ENCODE data around the gene CTNNA3. TPM values are rescaled to one million over a fixed set of nuclear protein-coding genes. Genes with fewer than 3 reads are reported as not detected.
"Not testable (repeated sequence)": the region's sequence is repeated elsewhere in the genome, so short reads cannot be mapped to it uniquely, and the experiment has no call there.

Gene CTNNA3
- total and polyA plus RNA-seq, 7 donors = under 0.01 to 4.6 (median 2.4) TPM; not detected in 1

DNA sequence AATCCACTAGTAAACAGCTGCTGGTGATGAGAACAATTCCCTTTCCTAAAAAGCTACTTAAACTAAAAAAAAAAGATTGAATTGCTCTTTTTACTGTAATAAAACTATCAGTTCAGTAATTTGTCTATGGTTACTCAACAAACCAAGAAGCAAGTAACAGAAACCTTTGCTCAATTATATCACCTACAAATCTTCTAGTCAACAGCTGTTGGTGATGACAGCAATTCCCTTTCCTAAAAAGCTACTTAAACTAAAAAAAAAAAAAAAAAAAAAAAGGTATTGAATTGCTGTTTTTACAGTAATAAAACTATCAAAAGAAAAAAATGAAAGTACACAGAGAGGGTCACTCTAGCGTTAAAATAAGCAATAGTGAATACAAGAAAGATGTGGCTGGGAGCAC lies 158.1 kb downstream of the CTNNA3 start:
- intact Hi-C loops (cut with DNase I) = no loop called here
- Histone ChIP-seq H3K4me3 (no peak overlapping the region), H3K27ac (no peak overlapping the region), H3K27me3 (no peaks in the 10 kb centered on the region), H3K4me1 (no peaks in the 10 kb centered on the region), H3K9me3 (no peaks in the 10 kb centered on the region), H3K36me3 (no peaks in the 10 kb centered on the region)
- no peak for DNase-seq
- WGBS, 2 donors = 13 to 61% methylated on average over 1 of the region's 1 CpG
- TF ChIP-seq POLR2AphosphoS5 (IDR thresholded peaks at IDR 0.05) (no peak), POLR2A (IDR thresholded peaks at IDR 0.05) (no peak), EP300 (IDR thresholded peaks at IDR 0.05) (no peak)
- TF ChIP-seq, protein P1, sequence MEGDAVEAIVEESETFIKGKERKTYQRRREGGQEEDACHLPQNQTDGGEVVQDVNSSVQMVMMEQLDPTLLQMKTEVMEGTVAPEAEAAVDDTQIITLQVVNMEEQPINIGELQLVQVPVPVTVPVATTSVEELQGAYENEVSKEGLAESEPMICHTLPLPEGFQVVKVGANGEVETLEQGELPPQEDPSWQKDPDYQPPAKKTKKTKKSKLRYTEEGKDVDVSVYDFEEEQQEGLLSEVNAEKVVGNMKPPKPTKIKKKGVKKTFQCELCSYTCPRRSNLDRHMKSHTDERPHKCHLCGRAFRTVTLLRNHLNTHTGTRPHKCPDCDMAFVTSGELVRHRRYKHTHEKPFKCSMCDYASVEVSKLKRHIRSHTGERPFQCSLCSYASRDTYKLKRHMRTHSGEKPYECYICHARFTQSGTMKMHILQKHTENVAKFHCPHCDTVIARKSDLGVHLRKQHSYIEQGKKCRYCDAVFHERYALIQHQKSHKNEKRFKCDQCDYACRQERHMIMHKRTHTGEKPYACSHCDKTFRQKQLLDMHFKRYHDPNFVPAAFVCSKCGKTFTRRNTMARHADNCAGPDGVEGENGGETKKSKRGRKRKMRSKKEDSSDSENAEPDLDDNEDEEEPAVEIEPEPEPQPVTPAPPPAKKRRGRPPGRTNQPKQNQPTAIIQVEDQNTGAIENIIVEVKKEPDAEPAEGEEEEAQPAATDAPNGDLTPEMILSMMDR (IDR thresholded peaks at IDR 0.05) = no peak

DNA sequence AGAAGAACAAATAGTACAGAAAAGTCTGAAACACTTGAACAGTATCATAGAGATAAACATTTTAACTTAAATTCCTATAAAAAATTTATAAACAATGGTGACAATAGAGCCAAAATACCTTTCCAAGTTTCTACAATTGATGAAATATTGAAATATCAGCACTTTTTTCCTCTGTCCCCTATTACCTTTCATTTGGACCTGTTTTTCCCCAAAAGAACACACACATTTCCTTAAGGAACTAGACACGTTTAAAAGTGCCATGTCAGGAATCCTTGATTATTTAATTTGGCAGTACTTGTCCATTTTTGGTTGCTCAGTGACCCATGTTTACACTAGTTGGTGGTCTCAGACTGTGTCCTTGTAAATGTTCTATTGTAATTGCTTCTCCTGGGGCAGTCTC lies 162.6 kb downstream of the CTNNA3 start:
- H3K27me3 ChIP-seq = no peaks in the 10 kb centered on the region
- no peaks in the 10 kb centered on the region for H3K9me3 ChIP-seq

DNA sequence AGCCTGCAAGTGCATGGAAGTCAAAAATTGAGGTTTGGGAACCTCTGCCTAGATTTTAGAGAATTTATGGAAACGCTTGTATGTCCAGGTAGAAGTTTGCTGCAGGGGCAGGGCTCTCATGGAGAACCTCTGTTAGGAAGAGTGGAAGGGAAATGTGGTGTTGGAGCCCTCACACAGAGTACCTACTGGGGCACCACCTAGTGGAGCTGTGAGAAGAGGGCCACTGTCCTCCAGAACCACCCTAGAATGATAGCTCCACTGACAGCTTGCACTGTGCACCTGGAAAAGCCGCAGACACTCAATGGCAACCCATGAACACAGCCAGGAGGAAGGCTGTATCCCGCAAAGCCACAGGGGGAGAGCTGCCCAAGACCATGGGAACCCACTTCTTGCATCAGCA lies 165.0 kb downstream of the CTNNA3 start:
- H3K9me3 ChIP-seq; H3K4me3 ChIP-seq; intact Hi-C loops (cut with DNase I); DNase-seq; H3K4me1 ChIP-seq; H3K36me3 ChIP-seq; H3K27me3 ChIP-seq; H3K27ac ChIP-seq: not testable (repeated sequence)
- 90% methylated on average over 3 of the region's 3 CpGs for WGBS, 2 donors

More for the DNA sequence above, 162.6 kb downstream of the CTNNA3 start:
- intact Hi-C loops (cut with DNase I) = no loop called here
- no peak for DNase-seq
- 14 to 37% methylated on average over 1 of the region's 1 CpG for WGBS, 2 donors
- TF ChIP-seq POLR2A (IDR thresholded peaks at IDR 0.05) (no peak), POLR2AphosphoS5 (IDR thresholded peaks at IDR 0.05) (no peak), EP300 (IDR thresholded peaks at IDR 0.05) (no peak)
- TF ChIP-seq, protein P1 (IDR thresholded peaks at IDR 0.05) = no peak
- no peak overlapping the region for H3K4me3 ChIP-seq
- H3K27ac ChIP-seq = no peak overlapping the region
- H3K4me1 ChIP-seq = no peaks in the 10 kb centered on the region
- H3K36me3 ChIP-seq = no peaks in the 10 kb centered on the region

DNA sequence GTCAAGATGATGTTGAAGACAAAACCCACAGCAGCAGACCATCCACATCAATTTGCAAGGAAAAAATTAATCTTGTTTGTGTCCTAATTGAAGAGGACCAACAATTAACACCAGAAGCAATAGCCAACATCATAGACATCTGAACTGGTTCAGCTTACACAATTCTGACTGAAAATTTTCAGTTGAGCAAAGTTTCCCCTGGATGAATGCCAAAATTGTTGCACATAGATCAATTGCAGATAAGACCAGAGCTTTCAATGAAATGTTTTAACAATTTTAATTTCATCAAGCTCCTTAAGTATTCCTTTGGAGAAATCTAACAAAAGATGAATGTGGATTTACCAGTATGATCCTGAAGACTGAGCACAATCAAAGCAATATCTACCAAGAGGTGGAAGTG lies 168.6 kb downstream of the CTNNA3 start:
- no peak for DNase-seq
- intact Hi-C loops (cut with DNase I) = no loop called here
- H3K27me3 ChIP-seq = no peaks in the 10 kb centered on the region
- H3K27ac ChIP-seq = no peak overlapping the region
- no peaks in the 10 kb centered on the region for H3K4me1 ChIP-seq
- TF ChIP-seq POLR2AphosphoS5 (IDR thresholded peaks at IDR 0.05) (no peak), POLR2A (IDR thresholded peaks at IDR 0.05) (no peak), EP300 (IDR thresholded peaks at IDR 0.05) (no peak)
- TF ChIP-seq, protein P1 (IDR thresholded peaks at IDR 0.05) = no peak
- H3K9me3 ChIP-seq = no peaks in the 10 kb centered on the region
- H3K4me3 ChIP-seq = no peak overlapping the region
- H3K36me3 ChIP-seq = no peaks in the 10 kb centered on the region

DNA sequence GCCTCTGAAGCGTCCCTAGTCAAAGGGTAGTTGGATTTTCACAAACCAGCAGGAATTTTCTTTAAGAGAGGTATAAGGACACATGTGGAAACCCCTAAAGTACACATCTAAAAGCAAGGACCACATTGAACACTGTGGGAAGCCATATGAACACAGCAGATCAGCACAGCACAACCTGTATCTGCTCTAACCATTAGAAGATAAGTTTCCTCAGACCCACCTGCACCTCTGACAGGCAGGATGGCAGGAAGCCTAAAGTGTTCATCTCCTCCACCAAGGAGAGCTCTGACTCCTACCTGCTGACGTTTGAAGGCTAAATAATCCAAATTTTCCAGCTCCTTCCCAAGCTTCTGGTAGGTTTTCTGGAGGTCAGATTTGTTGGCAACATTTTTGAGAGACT lies 174.4 kb downstream of the CTNNA3 start:
- no peak for DNase-seq
- H3K27me3 ChIP-seq = no peaks in the 10 kb centered on the region
- intact Hi-C loops (cut with DNase I) = no loop called here
- WGBS, 2 donors = 60 to 63% methylated on average over 2 of the region's 2 CpGs
- no peaks in the 10 kb centered on the region for H3K36me3 ChIP-seq
- TF ChIP-seq, protein P1 (IDR thresholded peaks at IDR 0.05) = no peak
- no peak for TF ChIP-seq POLR2A (IDR thresholded peaks at IDR 0.05)
- TF ChIP-seq POLR2AphosphoS5 (IDR thresholded peaks at IDR 0.05) = no peak
- no peak for TF ChIP-seq EP300 (IDR thresholded peaks at IDR 0.05)
- no peak overlapping the region for H3K27ac ChIP-seq
- H3K4me3 ChIP-seq = no peak overlapping the region
- H3K9me3 ChIP-seq = no peaks in the 10 kb centered on the region
- H3K4me1 ChIP-seq = peaks cover 0 to 5% (median 0%) of the 10 kb centered on the region in 4 donors
